Measurements from ENCODE around the gene CRY2.

CRY2 gene

GRCh38 chr11:45885274-45885920 lies 38.1 kb downstream of the CRY2 start, which contains the start of gene MAPK8IP1:
Gene MAPK8IP1 (plus strand): TSS chr11:45885651. CDS start chr11:45885821, 170 bp downstream.
- peak; percentile 74 for DNase-seq (ENCODE audit: low read depth)
- Histone ChIP-seq H3K27me3 (replicated peaks; ENCODE audit: control insufficient read depth, insufficient read depth, low read length) (peaks cover 4% of the 10 kb centered on the region), H3K4me3 (ENCODE audit: low read length) (peak within 1 kb of the TSS; percentile 70), H3K36me3 (ENCODE audit: control insufficient read depth, insufficient read depth, low read length, severe bottlenecking) (peaks cover 26% of the 10 kb centered on the region), H3K9me3 (ENCODE audit: control insufficient read depth, low read length) (no peaks in the 10 kb centered on the region), H3K4me1 (ENCODE audit: control insufficient read depth, insufficient read depth, low read length) (peaks cover 9% of the 10 kb centered on the region), H3K9ac (ENCODE audit: low read length) (no peak within 1 kb of the TSS)

GRCh38 chr11:45885921-45886721 lies 38.8 kb downstream of the CRY2 start:
- no peak for DNase-seq (ENCODE audit: low read depth)
- Histone ChIP-seq H3K9ac (ENCODE audit: low read length) (no peak overlapping the region), H3K36me3 (ENCODE audit: control insufficient read depth, insufficient read depth, low read length, severe bottlenecking) (peaks cover 19% of the 10 kb centered on the region), H3K27me3 (replicated peaks; ENCODE audit: control insufficient read depth, insufficient read depth, low read length) (peaks cover 4% of the 10 kb centered on the region), H3K4me1 (ENCODE audit: control insufficient read depth, insufficient read depth, low read length) (peaks cover 2% of the 10 kb centered on the region), H3K4me3 (ENCODE audit: low read length) (peak overlapping the region; percentile 64), H3K9me3 (ENCODE audit: control insufficient read depth, low read length) (no peaks in the 10 kb centered on the region)

- peaks cover 4% of the 10 kb centered on the region for H3K27me3 ChIP-seq (replicated peaks; ENCODE audit: control insufficient read depth, insufficient read depth, low read length)
- DNase-seq (ENCODE audit: low read depth): no peak
- H3K9me3 ChIP-seq (ENCODE audit: control insufficient read depth, low read length): no peaks in the 10 kb centered on the region
- H3K4me3 ChIP-seq (ENCODE audit: low read length): no peak overlapping the region
- peaks cover 11% of the 10 kb centered on the region for H3K36me3 ChIP-seq (ENCODE audit: control insufficient read depth, insufficient read depth, low read length, severe bottlenecking)
- no peak overlapping the region for H3K9ac ChIP-seq (ENCODE audit: low read length)
- H3K4me1 ChIP-seq (ENCODE audit: control insufficient read depth, insufficient read depth, low read length): no peaks in the 10 kb centered on the region
These were observed 39.7 kb downstream of the CRY2 start for GRCh38 chr11:45886816-45887520.

- Histone ChIP-seq H3K9me3 (ENCODE audit: control insufficient read depth, low read length) (no peaks in the 10 kb centered on the region), H3K4me3 (ENCODE audit: low read length) (no peak overlapping the region), H3K4me1 (ENCODE audit: control insufficient read depth, insufficient read depth, low read length) (peaks cover 1% of the 10 kb centered on the region), H3K36me3 (ENCODE audit: control insufficient read depth, insufficient read depth, low read length, severe bottlenecking) (peaks cover 5% of the 10 kb centered on the region), H3K27me3 (replicated peaks; ENCODE audit: control insufficient read depth, insufficient read depth, low read length) (peaks cover 4% of the 10 kb centered on the region), H3K9ac (ENCODE audit: low read length) (no peak overlapping the region)
- DNase-seq (ENCODE audit: low read depth): no peak
These were observed 40.3 kb downstream of the CRY2 start for GRCh38 chr11:45887587-45887986.

- H3K27me3 ChIP-seq (replicated peaks; ENCODE audit: control insufficient read depth, insufficient read depth, low read length): peaks cover 13% of the 10 kb centered on the region
- H3K9ac ChIP-seq (ENCODE audit: low read length): no peak overlapping the region
- H3K9me3 ChIP-seq (ENCODE audit: control insufficient read depth, low read length): no peaks in the 10 kb centered on the region
- peaks cover 9% of the 10 kb centered on the region for H3K4me1 ChIP-seq (ENCODE audit: control insufficient read depth, insufficient read depth, low read length)
- H3K36me3 ChIP-seq (ENCODE audit: control insufficient read depth, insufficient read depth, low read length, severe bottlenecking): no peaks in the 10 kb centered on the region
- DNase-seq (ENCODE audit: low read depth): no peak
- no peak overlapping the region for H3K4me3 ChIP-seq (ENCODE audit: low read length)
These were observed 42.3 kb downstream of the CRY2 start for GRCh38 chr11:45889555-45889954.

GRCh38 chr11:45889966-45890365 lies 42.7 kb downstream of the CRY2 start:
- no peak for DNase-seq (ENCODE audit: low read depth)
- H3K4me1 ChIP-seq (ENCODE audit: control insufficient read depth, insufficient read depth, low read length): peaks cover 9% of the 10 kb centered on the region
- H3K27me3 ChIP-seq (replicated peaks; ENCODE audit: control insufficient read depth, insufficient read depth, low read length): peaks cover 12% of the 10 kb centered on the region

GRCh38 chr11:45890886-45891550 lies 43.7 kb downstream of the CRY2 start:
- no peak overlapping the region for H3K4me3 ChIP-seq (ENCODE audit: low read length)
- H3K4me1 ChIP-seq (ENCODE audit: control insufficient read depth, insufficient read depth, low read length): peaks cover 9% of the 10 kb centered on the region
- H3K9me3 ChIP-seq (ENCODE audit: control insufficient read depth, low read length): no peaks in the 10 kb centered on the region
- no peak overlapping the region for H3K9ac ChIP-seq (ENCODE audit: low read length)
- H3K36me3 ChIP-seq (ENCODE audit: control insufficient read depth, insufficient read depth, low read length, severe bottlenecking): no peaks in the 10 kb centered on the region
- H3K27me3 ChIP-seq (replicated peaks; ENCODE audit: control insufficient read depth, insufficient read depth, low read length): peaks cover 11% of the 10 kb centered on the region
- DNase-seq (ENCODE audit: low read depth): no peak

More at GRCh38 chr11:45889966-45890365, 42.7 kb downstream of the CRY2 start:
- Histone ChIP-seq H3K36me3 (ENCODE audit: control insufficient read depth, insufficient read depth, low read length, severe bottlenecking) (no peaks in the 10 kb centered on the region), H3K9me3 (ENCODE audit: control insufficient read depth, low read length) (no peaks in the 10 kb centered on the region), H3K9ac (ENCODE audit: low read length) (no peak overlapping the region), H3K4me3 (ENCODE audit: low read length) (no peak overlapping the region)

- DNase-seq (ENCODE audit: low read depth): no peak
- Histone ChIP-seq H3K27me3 (replicated peaks; ENCODE audit: control insufficient read depth, insufficient read depth, low read length) (peaks cover 23% of the 10 kb centered on the region), H3K4me1 (ENCODE audit: control insufficient read depth, insufficient read depth, low read length) (peaks cover 9% of the 10 kb centered on the region), H3K4me3 (ENCODE audit: low read length) (no peak overlapping the region), H3K9ac (ENCODE audit: low read length) (no peak overlapping the region), H3K9me3 (ENCODE audit: control insufficient read depth, low read length) (no peaks in the 10 kb centered on the region), H3K36me3 (ENCODE audit: control insufficient read depth, insufficient read depth, low read length, severe bottlenecking) (no peaks in the 10 kb centered on the region)
These were observed 45.6 kb downstream of the CRY2 start for GRCh38 chr11:45892856-45893255.

- Histone ChIP-seq H3K9ac (ENCODE audit: low read length) (no peak overlapping the region), H3K9me3 (ENCODE audit: control insufficient read depth, low read length) (no peaks in the 10 kb centered on the region), H3K4me1 (ENCODE audit: control insufficient read depth, insufficient read depth, low read length) (peaks cover 14% of the 10 kb centered on the region), H3K36me3 (ENCODE audit: control insufficient read depth, insufficient read depth, low read length, severe bottlenecking) (no peaks in the 10 kb centered on the region), H3K4me3 (ENCODE audit: low read length) (no peak overlapping the region), H3K27me3 (replicated peaks; ENCODE audit: control insufficient read depth, insufficient read depth, low read length) (peaks cover 25% of the 10 kb centered on the region)
- DNase-seq (ENCODE audit: low read depth): no peak
These were observed 47.4 kb downstream of the CRY2 start for GRCh38 chr11:45894555-45895247.

GRCh38 chr11:45895553-45896259 lies 48.4 kb downstream of the CRY2 start:
- Histone ChIP-seq H3K9me3 (ENCODE audit: control insufficient read depth, low read length) (no peaks in the 10 kb centered on the region), H3K9ac (ENCODE audit: low read length) (no peak overlapping the region), H3K4me3 (ENCODE audit: low read length) (no peak overlapping the region), H3K4me1 (ENCODE audit: control insufficient read depth, insufficient read depth, low read length) (peaks cover 18% of the 10 kb centered on the region), H3K27me3 (replicated peaks; ENCODE audit: control insufficient read depth, insufficient read depth, low read length) (peaks cover 25% of the 10 kb centered on the region), H3K36me3 (ENCODE audit: control insufficient read depth, insufficient read depth, low read length, severe bottlenecking) (no peaks in the 10 kb centered on the region)
- DNase-seq (ENCODE audit: low read depth): no peak
